Suprapubic skin (tissue), 4 donors: Measurements from ENCODE around the gene L1CAM.

Experiments
- CTCF ChIP-seq, 2 donors: fragments of 200-600 bp in 1 of 2; fragments of 450-650 bp in 1 of 2; sonication (generic) in 1 of 2; IDR thresholded peaks; one replicate each; pipeline ENCODE4 v1.5.1; 2016 to 2019; ENCODE audit warnings: antibody characterized with exemption in 2 of 2, mild to moderate bottlenecking in 1 of 2, moderate library complexity in 1 of 2
- EP300 ChIP-seq: sonication (generic); formaldehyde crosslinking; IDR thresholded peaks from one replicate; pipeline ENCODE4 v1.6.1; 2017; ENCODE audit warnings: antibody characterized with exemption
- POLR2AphosphoS5 ChIP-seq, 3 donors: sonication (generic); formaldehyde crosslinking; IDR thresholded peaks; one replicate each; pipeline ENCODE4 v1.6.1; 2017; ENCODE audit warnings: antibody characterized with exemption in 3 of 3

GRCh38 chrX:153931151-153931550 lies 45.2 kb upstream of the L1CAM start:
- TF ChIP-seq CTCF (IDR thresholded peaks at IDR 0.05) (no peak), EP300 (no peak), POLR2AphosphoS5 (IDR thresholded peaks at IDR 0.05) (no peak)
